Pons (tissue), 1 donor: ENCODE results near the gene EGFL7.
"Not testable (repeated sequence)": the region's sequence is repeated elsewhere in the genome, so short reads cannot be mapped to it uniquely, and the experiment has no call there.

Source experiments
- DNase-seq: peaks from one replicate; pipeline ENCODE4 v3.0.0-alpha.2; 2016; ENCODE audit warnings: low spot score

The EGFL7 gene

GRCh38 chr9:136697821-136698526 lies 35.3 kb downstream of the EGFL7 start:
- no peak for DNase-seq

GRCh38 chr9:136698635-136699246 lies 36.0 kb downstream of the EGFL7 start:
- DNase-seq: no peak

GRCh38 chr9:136700304-136700703 lies 37.6 kb downstream of the EGFL7 start:
- no peak for DNase-seq

- DNase-seq: no peak
These were observed 38.4 kb downstream of the EGFL7 start for GRCh38 chr9:136700959-136701667.

- DNase-seq: no peak
These were observed 38.9 kb downstream of the EGFL7 start for GRCh38 chr9:136701668-136702053.

- no peak for DNase-seq
These were observed 40.7 kb downstream of the EGFL7 start for GRCh38 chr9:136703276-136703860.

GRCh38 chr9:136704741-136705140 lies 42.0 kb downstream of the EGFL7 start:
- DNase-seq: not testable (repeated sequence)

- DNase-seq: no peak
These were observed 42.8 kb downstream of the EGFL7 start for GRCh38 chr9:136705564-136705963.

GRCh38 chr9:136707011-136707410 lies 44.3 kb downstream of the EGFL7 start:
- DNase-seq: no peak

GRCh38 chr9:136707849-136708517 lies 45.3 kb downstream of the EGFL7 start:
- DNase-seq: peak; percentile 48

- no peak for DNase-seq
These were observed 46.9 kb downstream of the EGFL7 start for GRCh38 chr9:136709454-136710109.

- DNase-seq: no peak
These were observed 47.8 kb downstream of the EGFL7 start for GRCh38 chr9:136710543-136710942.

GRCh38 chr9:136711219-136711648 lies 48.5 kb downstream of the EGFL7 start:
- not testable (repeated sequence) for DNase-seq

- DNase-seq: no peak
These were observed 49.3 kb downstream of the EGFL7 start, which contains the start of gene DIPK1B for GRCh38 chr9:136711751-136712689. DIPK1B (plus strand) TSS chr9:136712572; CDS start chr9:136712666, 94 bp downstream.

- DNase-seq: no peak
These were observed 50.2 kb downstream of the EGFL7 start for GRCh38 chr9:136712690-136713544.

GRCh38 chr9:136713550-136713949 lies 50.8 kb downstream of the EGFL7 start:
- DNase-seq: no peak

- DNase-seq: no peak
These were observed 51.6 kb downstream of the EGFL7 start for GRCh38 chr9:136714096-136714892.

GRCh38 chr9:136714893-136715274 lies 52.2 kb downstream of the EGFL7 start:
- no peak for DNase-seq

GRCh38 chr9:136717399-136717798 lies 54.7 kb downstream of the EGFL7 start:
- DNase-seq: no peak
